GM12874 (cell line): ENCODE measurements around the gene UBE2L6.

Experiments used
- TF ChIP-seq, protein P1 (sequence below): IDR thresholded peaks from 2 replicates; pipeline ENCODE4 v1.5.1; 2011; ENCODE audit warnings: low read depth, mild to moderate bottlenecking, control low read depth, low read length, moderate library complexity; ENCODE audit not compliant: insufficient read depth

UBE2L6 gene

DNA sequence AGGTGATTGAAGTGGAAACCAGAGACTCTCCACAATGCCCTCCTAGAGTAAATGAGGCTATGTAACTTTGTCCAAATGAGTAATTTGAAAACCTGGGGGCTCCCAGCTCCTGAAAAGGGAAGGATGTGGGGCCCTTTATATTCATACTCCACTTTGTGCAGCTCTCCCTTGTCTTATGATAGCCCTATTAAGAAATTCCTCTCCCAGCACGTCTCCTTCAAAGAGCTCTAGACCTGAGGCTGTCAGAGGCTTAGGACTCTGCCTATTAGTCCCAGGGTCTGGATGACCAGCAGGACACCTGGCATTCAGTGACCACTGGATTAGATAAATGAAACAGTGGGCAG lies 54.0 kb downstream of the UBE2L6 start:
- TF ChIP-seq, protein P1, sequence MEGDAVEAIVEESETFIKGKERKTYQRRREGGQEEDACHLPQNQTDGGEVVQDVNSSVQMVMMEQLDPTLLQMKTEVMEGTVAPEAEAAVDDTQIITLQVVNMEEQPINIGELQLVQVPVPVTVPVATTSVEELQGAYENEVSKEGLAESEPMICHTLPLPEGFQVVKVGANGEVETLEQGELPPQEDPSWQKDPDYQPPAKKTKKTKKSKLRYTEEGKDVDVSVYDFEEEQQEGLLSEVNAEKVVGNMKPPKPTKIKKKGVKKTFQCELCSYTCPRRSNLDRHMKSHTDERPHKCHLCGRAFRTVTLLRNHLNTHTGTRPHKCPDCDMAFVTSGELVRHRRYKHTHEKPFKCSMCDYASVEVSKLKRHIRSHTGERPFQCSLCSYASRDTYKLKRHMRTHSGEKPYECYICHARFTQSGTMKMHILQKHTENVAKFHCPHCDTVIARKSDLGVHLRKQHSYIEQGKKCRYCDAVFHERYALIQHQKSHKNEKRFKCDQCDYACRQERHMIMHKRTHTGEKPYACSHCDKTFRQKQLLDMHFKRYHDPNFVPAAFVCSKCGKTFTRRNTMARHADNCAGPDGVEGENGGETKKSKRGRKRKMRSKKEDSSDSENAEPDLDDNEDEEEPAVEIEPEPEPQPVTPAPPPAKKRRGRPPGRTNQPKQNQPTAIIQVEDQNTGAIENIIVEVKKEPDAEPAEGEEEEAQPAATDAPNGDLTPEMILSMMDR, result no peak

- TF ChIP-seq, protein P1, result no peak
Observed at GRCh38 chr11:57512646-57513451, 54.6 kb downstream of the UBE2L6 start.

DNA sequence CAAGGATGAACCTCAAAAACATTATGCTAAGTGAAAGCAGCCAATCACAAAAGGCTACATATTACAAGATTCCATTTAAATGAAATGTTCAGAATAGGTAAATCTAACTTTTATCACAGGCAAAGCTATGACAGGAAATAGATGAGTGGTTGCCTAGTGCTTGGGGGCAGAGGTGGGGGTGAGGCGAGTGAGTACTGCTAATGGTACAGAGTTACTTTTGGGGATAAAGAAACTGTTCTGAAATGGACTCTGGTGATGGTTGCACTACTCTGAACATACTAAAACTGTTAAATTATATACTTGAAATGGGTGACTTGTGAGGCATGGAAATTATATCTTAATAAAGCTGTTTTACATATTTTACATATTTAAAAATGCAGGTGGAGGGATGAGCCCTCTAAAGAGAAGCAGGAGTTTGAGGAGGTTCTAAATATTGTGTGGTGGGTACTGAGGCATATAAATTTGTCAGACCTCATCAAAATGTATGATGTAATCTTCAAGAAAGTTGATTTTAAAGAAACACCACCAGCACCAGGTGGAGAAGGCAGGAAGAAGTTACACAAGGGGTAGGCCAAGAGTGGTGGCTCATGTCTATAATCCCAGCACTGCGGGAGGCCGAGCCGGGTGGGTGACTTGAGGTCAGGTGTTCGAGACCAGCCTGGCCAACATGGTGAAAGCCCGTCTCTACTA lies 55.6 kb downstream of the UBE2L6 start:
- TF ChIP-seq, protein P1, result no peak

DNA sequence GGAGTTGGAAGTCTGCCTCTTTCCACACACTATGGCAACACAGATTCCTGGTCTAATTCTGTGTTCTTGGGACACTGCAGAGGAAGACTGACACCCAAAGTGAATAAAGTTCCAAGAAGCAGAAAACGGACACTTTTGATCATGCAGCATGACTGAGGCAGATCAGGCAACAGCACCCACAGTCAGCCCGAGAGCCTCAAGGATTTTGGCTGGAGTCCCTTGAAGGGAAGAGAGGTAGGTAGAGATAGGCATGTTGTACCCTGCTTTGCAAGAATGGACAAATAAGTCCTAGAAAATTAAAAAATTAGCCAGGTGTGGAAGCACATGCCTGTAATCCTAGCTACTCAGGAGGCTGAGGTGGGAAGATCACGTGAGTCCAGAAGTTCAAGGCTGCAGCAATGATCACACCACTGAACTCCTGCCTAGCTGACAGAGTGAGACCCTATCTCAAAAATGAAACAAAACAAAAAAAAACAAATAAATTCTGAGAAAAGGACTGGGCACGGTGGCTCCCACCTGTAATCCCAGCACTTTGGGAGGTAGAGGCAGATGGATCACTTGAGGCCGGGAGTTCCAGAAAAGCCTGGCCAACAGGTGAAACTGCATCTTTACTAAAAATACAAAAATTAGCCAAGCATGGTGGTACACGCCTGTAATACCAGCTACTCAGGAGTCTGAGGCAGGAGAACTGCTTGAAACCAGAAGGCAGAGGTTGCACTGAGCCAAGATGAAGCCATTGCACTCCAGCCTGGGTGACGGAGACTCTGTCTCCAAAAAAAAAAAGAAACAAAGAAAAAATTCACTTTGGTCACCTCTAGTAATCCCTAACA lies 58.9 kb downstream of the UBE2L6 start:
- TF ChIP-seq, protein P1, result no peak

DNA sequence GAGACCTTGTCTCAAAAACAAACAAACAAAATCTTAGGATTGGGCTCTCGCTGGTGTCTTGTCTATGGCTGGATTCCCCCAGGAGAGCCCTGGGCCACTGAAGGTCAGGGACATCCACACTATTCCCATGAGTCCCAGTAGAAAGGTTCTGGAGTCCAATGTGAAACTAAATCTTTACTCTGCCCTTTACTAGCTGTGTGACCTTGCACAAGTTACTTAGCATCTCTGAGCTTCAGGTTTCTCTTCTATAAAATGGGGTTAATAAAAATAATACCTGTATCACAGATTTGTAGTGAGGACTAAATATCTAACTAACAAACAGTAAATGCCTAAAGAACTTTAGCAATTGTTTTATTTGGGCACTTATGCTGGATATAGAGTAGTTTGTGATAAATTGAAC lies 61.0 kb downstream of the UBE2L6 start:
- TF ChIP-seq, protein P1, result no peak

GRCh38 chr11:57504511-57504910 lies 63.0 kb downstream of the UBE2L6 start:
- TF ChIP-seq, protein P1, result no peak

- TF ChIP-seq, protein P1, result no peak
Observed at GRCh38 chr11:57502870-57503269, 64.6 kb downstream of the UBE2L6 start.
